GM12878 (cell line): ENCODE results near the gene CAMKMT. TPM values are rescaled to one million over a fixed set of nuclear protein-coding genes. Genes with fewer than 3 reads are reported as not detected.

ENCODE experiments used
- ATAC-seq: fragments of 200-7000 bp; cut with Tn5 transposase; 3 replicates; pipeline ENCODE4 v1.9.1; 2020; ENCODE audit warnings: mild to moderate bottlenecking, moderate library complexity
- BruUV-seq: library from RNA; stranded (reverse); fragments of 400-500 nt; replicated peaks from 2 replicates; lab custom pipeline; 2021; lab: Mats Ljungman, UMichigan
- CTCF ChIA-PET: fragments of 300-600 bp; sonication (Branson Sonifier 250); formaldehyde crosslinking; extraction: SDS; loops from one replicate; lab custom pipeline; 2021; ENCODE audit warnings: inconsistent platforms; lab: Yijun Ruan, JAX
- POLR2A ChIA-PET: fragments of 350-600 bp; formaldehyde crosslinking; extraction: SDS; loops from one replicate; lab custom pipeline; 2021; ENCODE audit warnings: inconsistent platforms; lab: Charles Lee
- RAD21 ChIA-PET: fragments of 300-600 bp; sonication (Branson Sonifier 250); formaldehyde crosslinking; loops from one replicate; lab custom pipeline; 2023; ENCODE audit warnings: antibody characterized with exemption; ENCODE audit not compliant: unreplicated experiment; lab: Charles Lee
- SMC1A ChIA-PET: fragments of 300-600 bp; sonication (Branson Sonifier 250); formaldehyde crosslinking; loops from one replicate; lab custom pipeline; 2023; ENCODE audit not compliant: unreplicated experiment, uncharacterized antibody; lab: Charles Lee
- DNase-seq: peaks from one replicate; pipeline ENCODE4 v3.0.0-alpha.2; 2011; ENCODE audit warnings: low read depth, low spot score
- FAIRE-seq: peaks from 3 replicates; lab custom pipeline; 2011; peaks lifted over from hg19 to GRCh38; lab: Jason Lieb, UNC
- H2AFZ ChIP-seq: 2 replicates; pipeline ENCODE4 v1.6.0; 2011; ENCODE audit warnings: low read depth, low read length, control low read depth; ENCODE audit not compliant: control insufficient read depth
- H3K27ac ChIP-seq: 2 replicates; pipeline ENCODE4 v1.5.1; 2011; ENCODE audit warnings: control low read depth; ENCODE audit not compliant: control insufficient read depth, insufficient read depth
- H3K27me3 ChIP-seq, 2 experiments: replicated peaks in 1 of 2; 2 replicates each; pipeline versions ENCODE4 v1.6.0 to v1.6.1; 2011; ENCODE audit warnings: low read length in 1 of 2; ENCODE audit not compliant: control insufficient read depth in 2 of 2, insufficient read depth in 2 of 2
- H3K36me3 ChIP-seq, 2 experiments: 2 replicates each; pipeline ENCODE4 v1.5.1; 2011; ENCODE audit warnings: low read length in 1 of 2; ENCODE audit not compliant: control insufficient read depth in 2 of 2, insufficient read depth in 2 of 2
- H3K4me1 ChIP-seq: 2 replicates; pipeline ENCODE4 v1.6.1; 2011; ENCODE audit warnings: mild to moderate bottlenecking, low read length, moderate library complexity, mixed read lengths; ENCODE audit not compliant: control insufficient read depth, insufficient read depth
- H3K4me2 ChIP-seq: 2 replicates; pipeline ENCODE4 v1.6.0; 2011; ENCODE audit warnings: control low read depth; ENCODE audit not compliant: control insufficient read depth, insufficient read depth
- H3K4me3 ChIP-seq: fragments of 200-600 bp; sonication (generic); 2 replicates; pipeline ENCODE4 v1.5.1; 2016
- H3K79me2 ChIP-seq: 2 replicates; pipeline ENCODE4 v1.6.0; 2011; ENCODE audit warnings: low read length; ENCODE audit not compliant: control insufficient read depth, insufficient read depth
- H3K9ac ChIP-seq: 2 replicates; pipeline ENCODE4 v1.8.0; 2011; ENCODE audit warnings: low read length, control low read depth, mixed read lengths; ENCODE audit not compliant: control insufficient read depth, insufficient read depth
- H3K9me3 ChIP-seq: replicated peaks from 3 replicates; pipeline ENCODE4 v1.5.1; 2011; ENCODE audit warnings: mild to moderate bottlenecking, low read length; ENCODE audit not compliant: control insufficient read depth, insufficient read depth
- H4K20me1 ChIP-seq: 2 replicates; pipeline ENCODE4 v1.6.0; 2011; ENCODE audit not compliant: control insufficient read depth, insufficient read depth
- BRCA1 ChIP-seq: IDR thresholded peaks from 2 replicates; pipeline ENCODE4 v1.6.1; 2011; ENCODE audit warnings: low read depth, low read length, improper control_type of control experiment
- MTA2 ChIP-seq: fragments of 450-650 bp; IDR thresholded peaks from 2 replicates; pipeline ENCODE4 v1.6.1; 2016; ENCODE audit warnings: low read depth, mild to moderate bottlenecking, moderate library complexity
- ZSCAN29 ChIP-seq: fragments of 450-650 bp; IDR thresholded peaks from 2 replicates; pipeline ENCODE4 v1.6.1; 2017; ENCODE audit warnings: mild to moderate bottlenecking, moderate library complexity
- WGBS: methylation state at CpG from one replicate; pipeline ENCODE4 v1.1.6; 2016; ENCODE audit warnings: low lambda C conversion rate; ENCODE audit not compliant: insufficient replicate concordance, insufficient coverage; ENCODE audit errors: missing lambda C conversion rate; 5-methylcytosine and 5-hydroxymethylcytosine counted together
- in situ Hi-C: fragments of 300-500 bp; cut with MboI; formaldehyde crosslinking; loops from 9 replicates; pipeline ENCODE4 v1.14.3; 2018; ENCODE audit warnings: mixed read lengths
- intact Hi-C: fragments of 100-400 bp; cut with micrococcal nuclease; formaldehyde crosslinking; loops from one replicate; pipeline ENCODE4 v1.14.2; 2022; ENCODE audit not compliant: unreplicated experiment
- polyA plus RNA-seq, 11 experiments: library from polyadenylated mRNA; depleted of rRNA in 4 of 11; unstranded in 6 of 11; stranded (reverse) in 5 of 11; fragments of >200 nt; fragmentation: Nextera tagmentation in 4 of 11; fragmentation: Illumina TruSeq in 1 of 11; extraction: Ambion mirVana in 4 of 11; extraction: Trizol in 1 of 11; gene quantifications; 1 replicate in 1 of 11; 2 replicates in 10 of 11; pipeline versions ENCODE4 v1.2.1 to v1.2.3, GENCODE V29; 2011 to 2016; ENCODE audit warnings: inconsistent platforms in 2 of 11, missing spikeins in 2 of 11, low read depth in 1 of 11
- total RNA-seq, 4 experiments: library from RNA; depleted of rRNA in 3 of 4; stranded (reverse); fragments of >200 nt in 3 of 4; fragmentation: Illumina TruSeq in 1 of 4; extraction: Trizol in 1 of 4; gene quantifications; 2 replicates each; pipeline versions ENCODE4 v1.2.1 to v1.2.3, GENCODE V29; 2013 to 2021

The CAMKMT gene
- total and polyA plus RNA-seq, 10 of the 15 experiments (the other 5 are each of a cell fraction or from before 2014, with no cell fraction given) = 2.7 to 16.0 (median 11.8) TPM

GRCh38 chr2:44598330-44599119, 236.8 kb downstream of the CAMKMT start:
- H3K4me3 ChIP-seq = no peak overlapping the region
- no TSS peak for BruUV-seq
- no peaks in the 10 kb centered on the region for H3K9me3 ChIP-seq
- 0 out of 2 replicates have a peak overlapping the region, but pooled peaks have one; percentile 18 for H3K27ac ChIP-seq
- in situ Hi-C loops (no loop called here), intact Hi-C loops (no loop called here)
- no peaks in the 10 kb centered on the region for H4K20me1 ChIP-seq
- no peak for DNase-seq
- H3K4me2 ChIP-seq = no peak overlapping the region
- H3K79me2 ChIP-seq = no peaks in the 10 kb centered on the region
- ATAC-seq = peak; percentile 9
- no peaks in the 10 kb centered on the region for H3K36me3 ChIP-seq
- H3K9ac ChIP-seq = no peak overlapping the region
- POLR2A ChIA-PET = interaction anchor here (0.5 to 4.6 kb wide), 8 partner anchors 14 to 236 kb away, joined by 3 to 29 read pairs (median 4); partner anchors contain the start of gene CAMKMT
- RAD21 ChIA-PET = interaction anchor here (0.7 to 5.6 kb wide), 21 partner anchors 8 to 357 kb away, joined by 3 to 58 read pairs (median 4); no protein-coding TSS in a partner anchor
- WGBS = 63% methylated on average over 5 of the region's 5 CpGs
- H3K4me1 ChIP-seq = peaks cover 3% of the 10 kb centered on the region; the same call in 1 of the 2 replicates
- SMC1A ChIA-PET = interaction anchor here (0.6 to 12.1 kb wide), 19 partner anchors 14 to 597 kb away, joined by 3 to 138 read pairs (median 6); no protein-coding TSS in a partner anchor
- no peaks in the 10 kb centered on the region for H3K27me3 ChIP-seq
- no peak for TF ChIP-seq ZSCAN29
- TF ChIP-seq, all 136 proteins: peak for 0
- FAIRE-seq = no peak
- H2AFZ ChIP-seq = no peak overlapping the region
- CTCF ChIA-PET = interaction anchor here (0.7 to 2.0 kb wide), 12 partner anchors 8 to 181 kb away, joined by 3 to 10 read pairs (median 4); no protein-coding TSS in a partner anchor

DNA sequence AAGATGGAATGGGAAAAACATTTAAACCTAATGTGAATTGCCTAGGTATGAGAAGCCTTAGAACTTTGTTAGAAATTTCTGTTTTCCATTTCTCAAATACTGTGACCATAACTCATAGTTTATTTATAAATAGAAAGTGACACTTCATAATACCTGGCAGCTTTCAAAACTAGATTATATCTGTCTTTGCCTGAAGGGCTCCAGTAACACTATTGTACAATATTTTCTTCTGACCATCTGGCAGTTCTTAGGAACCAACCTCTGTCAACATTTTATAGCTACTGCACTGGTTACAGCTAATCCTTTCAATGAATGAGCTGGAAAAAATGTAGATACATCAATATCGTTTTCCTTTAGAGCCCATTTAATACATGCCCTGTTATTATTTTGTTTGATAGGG, 237.4 kb downstream of the CAMKMT start:
- intact Hi-C loops (no loop called here), in situ Hi-C loops (no loop called here)
- 0 out of 2 replicates have a peak overlapping the region, but pooled peaks have one; percentile 18 for H3K27ac ChIP-seq
- H3K27me3 ChIP-seq = no peaks in the 10 kb centered on the region
- no peak overlapping the region for H3K4me3 ChIP-seq
- H3K4me2 ChIP-seq = no peak overlapping the region
- no TSS peak for BruUV-seq
- ChIA-PET SMC1A (interaction anchor here (0.6 to 12.1 kb wide), 25 partner anchors 8 to 1720 kb away, joined by 3 to 138 read pairs (median 3); no protein-coding TSS in a partner anchor), POLR2A (interaction anchor here (0.5 to 4.6 kb wide), 7 partner anchors 13 to 237 kb away, joined by 3 to 29 read pairs (median 4); partner anchors contain the start of gene CAMKMT), CTCF (interaction anchor here (0.6 to 2.0 kb wide), 11 partner anchors 10 to 181 kb away, joined by 3 to 10 read pairs (median 4); no protein-coding TSS in a partner anchor), RAD21 (interaction anchor here (0.6 to 5.6 kb wide), 20 partner anchors 12 to 357 kb away, joined by 3 to 58 read pairs (median 4); no protein-coding TSS in a partner anchor)
- no peaks in the 10 kb centered on the region for H3K79me2 ChIP-seq
- FAIRE-seq (no peak), DNase-seq (no peak), ATAC-seq (peak; percentile 67)
- peaks cover 3% of the 10 kb centered on the region; the same call in 1 of the 2 replicates for H3K4me1 ChIP-seq
- no peaks in the 10 kb centered on the region for H3K36me3 ChIP-seq
- H4K20me1 ChIP-seq = no peaks in the 10 kb centered on the region
- H3K9me3 ChIP-seq = no peaks in the 10 kb centered on the region
- peak; percentile 24; the same call in 1 of the 2 replicates for TF ChIP-seq MTA2
- TF ChIP-seq BRCA1 = no peak
- WGBS = 29% methylated on average over 1 of the region's 1 CpG
- no peak overlapping the region for H3K9ac ChIP-seq
- no peak overlapping the region; the same call in 1 of the 2 replicates for H2AFZ ChIP-seq
